Activated CD4-positive, alpha-beta T cell treated with anti-CD3 and anti-CD28 coated beads, Interleukin-2, amount 50 U/mL, for 4 hours (primary cell): ENCODE results near the gene STN1.
"Not testable (repeated sequence)": the region's sequence is repeated elsewhere in the genome, so short reads cannot be mapped to it uniquely, and the experiment has no call there.

Experiments used
- DNase-seq, 2 experiments: peaks; one replicate each; pipeline ENCODE4 v3.0.0-alpha.2; 2020

STN1 gene

GRCh38 chr10:103858360-103858759 lies 59.6 kb downstream of the STN1 start:
- no peak for DNase-seq

- no peak for DNase-seq
These were observed 61.2 kb downstream of the STN1 start for GRCh38 chr10:103856797-103857170.

- DNase-seq: no peak
These were observed 61.9 kb downstream of the STN1 start for GRCh38 chr10:103855852-103856796.

GRCh38 chr10:103855424-103855823 lies 62.6 kb downstream of the STN1 start, which contains the start of gene SH3PXD2A:
SH3PXD2A (minus strand) TSS chr10:103855576; CDS start chr10:103855266, 310 bp downstream.
- peak in 1 of 2 experiments; percentile 6 for DNase-seq

GRCh38 chr10:103854686-103855391 lies 63.1 kb downstream of the STN1 start:
- peak; percentile 6 to 18 for DNase-seq

GRCh38 chr10:103854265-103854685 lies 63.7 kb downstream of the STN1 start:
- no peak for DNase-seq

DNA sequence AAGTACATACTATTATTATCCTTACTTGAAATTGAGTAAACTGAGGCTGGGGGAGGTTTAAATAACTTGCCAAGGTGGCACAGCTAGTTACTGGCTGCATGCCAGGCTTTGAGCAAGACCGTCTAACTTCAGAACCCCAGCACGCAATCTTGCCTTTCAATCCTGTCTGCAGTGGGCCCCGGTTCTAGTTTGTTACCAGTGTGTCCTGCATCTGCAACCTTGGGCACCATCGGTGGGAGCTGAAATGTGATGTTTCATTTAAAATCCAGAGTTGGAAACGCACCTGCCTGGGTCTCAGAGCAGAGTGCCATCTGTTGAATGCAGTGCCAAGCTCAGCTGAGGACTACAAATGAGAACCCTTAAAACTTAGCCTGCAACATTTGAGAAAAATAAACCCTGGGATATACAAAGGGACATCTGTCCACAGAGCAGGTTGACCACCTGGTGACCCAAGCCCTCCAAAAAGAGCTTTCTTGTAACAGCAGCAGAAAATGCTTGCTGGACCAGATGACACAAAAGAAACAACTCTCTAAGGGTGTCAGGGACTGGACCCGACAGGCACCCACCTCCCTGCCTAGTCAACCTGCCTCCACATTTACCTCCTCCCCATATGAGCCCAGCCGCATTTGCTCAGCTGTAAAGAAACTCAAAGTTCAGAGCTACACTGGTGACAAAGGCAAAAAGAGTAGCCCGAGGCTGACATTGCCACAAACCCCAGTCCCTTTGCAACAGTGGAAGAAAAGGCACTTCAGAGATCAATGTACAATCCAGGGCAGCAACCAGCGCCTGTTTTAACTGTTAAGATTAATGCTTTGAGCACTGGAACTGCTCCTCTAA lies 64.3 kb downstream of the STN1 start:
- DNase-seq: no peak

DNA sequence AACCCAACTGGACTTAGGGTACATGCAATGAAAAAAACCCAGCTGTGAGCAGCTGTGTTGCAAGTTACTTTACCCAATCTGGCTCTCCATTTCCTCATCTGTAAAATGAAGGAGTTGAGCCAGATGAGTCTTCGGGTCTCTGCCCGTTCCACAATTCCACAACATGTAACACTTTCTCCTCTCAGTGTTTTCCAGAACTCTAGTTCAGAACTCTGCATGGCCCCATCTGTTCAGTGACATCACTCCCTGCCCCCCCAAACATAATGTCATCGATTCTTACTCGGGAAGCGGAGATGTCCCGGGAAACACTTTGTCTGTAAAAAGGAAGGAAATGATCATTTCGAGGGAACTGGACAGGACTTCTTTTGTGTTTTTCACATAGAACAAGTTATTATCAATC lies 65.1 kb downstream of the STN1 start:
- no peak for DNase-seq

DNA sequence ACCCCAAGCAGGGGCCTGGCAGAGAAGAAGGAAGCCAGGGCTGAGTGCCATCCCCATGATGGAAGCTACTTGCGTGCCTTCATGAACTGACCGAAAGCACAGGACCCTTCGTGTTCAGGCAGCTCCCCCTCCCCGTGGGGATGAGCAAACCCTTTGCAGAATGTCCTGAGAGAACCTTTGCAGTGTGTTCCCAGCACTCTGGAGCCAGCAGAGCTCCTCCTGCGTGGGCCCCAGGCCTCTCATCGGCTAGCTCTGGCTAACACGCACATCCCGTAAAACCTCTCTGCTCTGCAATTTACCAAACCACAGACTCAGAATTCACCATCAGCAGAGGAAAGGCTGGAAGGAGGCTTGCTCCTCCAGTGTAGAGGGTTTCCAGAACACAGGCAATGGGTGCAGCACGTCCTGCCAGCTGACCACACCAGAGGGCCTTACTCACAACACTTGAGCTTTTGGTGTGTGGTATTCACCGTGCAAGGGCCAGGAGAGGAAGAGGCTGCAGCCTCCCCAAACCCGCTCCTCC lies 65.7 kb downstream of the STN1 start:
- DNase-seq: no peak

- no peak for DNase-seq
These were observed 66.7 kb downstream of the STN1 start for GRCh38 chr10:103851261-103851660.

DNA sequence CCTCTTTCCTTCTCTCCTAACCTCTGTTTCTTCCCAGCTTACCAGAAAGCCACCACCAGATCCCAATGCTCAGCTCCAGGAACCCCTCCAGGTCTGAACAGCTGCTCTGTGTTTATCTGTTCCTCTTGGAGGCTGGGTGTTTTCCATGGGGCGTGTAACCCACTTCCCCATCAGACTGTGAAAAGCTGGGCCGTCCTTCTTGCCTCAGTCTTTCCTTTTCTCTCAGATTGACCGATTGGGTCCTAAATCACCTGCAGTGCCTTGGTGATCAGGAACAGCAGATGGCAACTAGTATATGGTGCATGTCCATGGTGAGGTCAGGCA lies 67.5 kb downstream of the STN1 start:
- DNase-seq: no peak

GRCh38 chr10:103849880-103850571 lies 68.0 kb downstream of the STN1 start:
- no peak for DNase-seq

- no peak for DNase-seq
These were observed 68.6 kb downstream of the STN1 start for GRCh38 chr10:103849212-103849877.

- DNase-seq: no peak
These were observed 70.0 kb downstream of the STN1 start for GRCh38 chr10:103847909-103848468.

DNA sequence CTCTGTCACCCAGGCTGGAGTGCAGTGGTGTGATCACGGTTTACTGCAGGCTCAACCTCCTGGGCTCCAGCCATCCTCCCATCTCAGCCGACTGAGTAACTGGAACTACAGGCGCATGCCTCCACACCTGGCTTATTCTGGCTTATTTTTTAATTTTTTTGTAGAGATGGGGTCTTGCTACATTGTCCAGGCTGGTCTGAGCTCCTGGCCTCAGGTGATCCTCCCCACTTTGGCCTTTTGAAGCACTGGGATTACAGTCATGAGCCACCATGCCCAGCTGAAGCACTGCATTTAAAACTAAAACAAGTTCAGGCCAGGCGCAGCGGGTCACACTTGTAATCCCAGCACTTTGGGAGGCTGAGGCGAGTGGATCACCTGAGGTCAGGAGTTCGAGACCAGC lies 70.6 kb downstream of the STN1 start:
- no peak for DNase-seq

DNA sequence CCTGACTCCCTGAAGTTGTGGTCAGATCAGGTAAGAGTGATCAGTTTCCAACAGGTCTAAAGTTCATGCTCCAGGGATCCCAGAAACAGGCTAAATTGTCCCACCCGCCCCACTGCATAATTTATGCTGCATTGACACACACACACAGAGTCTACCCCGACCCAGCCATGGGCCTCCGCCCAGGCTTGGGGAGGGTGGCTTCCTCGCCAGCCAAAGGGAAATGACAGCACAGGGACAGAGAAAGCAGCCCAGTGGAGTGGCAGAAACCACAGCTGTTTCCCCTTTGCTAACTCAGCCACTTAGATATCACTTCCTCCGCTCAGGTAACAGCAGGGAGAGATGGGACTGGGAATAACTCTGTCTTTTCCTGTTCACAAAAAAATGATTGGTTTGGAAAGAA lies 72.0 kb downstream of the STN1 start:
- DNase-seq: peak; percentile 12 to 17

DNA sequence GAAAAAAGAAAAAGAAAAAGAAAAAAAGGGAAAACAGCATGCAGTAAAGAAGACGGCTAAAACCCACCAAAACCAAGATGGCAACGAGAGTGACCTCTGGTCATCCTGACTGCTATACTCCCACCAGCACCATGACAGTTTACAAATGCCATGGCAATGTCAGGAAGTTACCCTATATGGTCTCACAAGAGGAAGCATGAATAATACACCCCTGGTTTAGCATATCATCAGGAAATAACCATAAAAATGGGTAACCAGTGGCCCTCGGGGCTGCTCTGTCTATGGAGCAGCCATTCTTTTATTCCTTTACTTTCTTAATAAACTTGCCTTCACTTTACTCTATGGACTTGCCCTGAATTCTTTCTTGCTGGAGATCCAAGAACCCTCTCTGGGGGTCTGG lies 72.6 kb downstream of the STN1 start:
- not testable (repeated sequence) for DNase-seq

- DNase-seq: no peak
These were observed 74.0 kb downstream of the STN1 start for GRCh38 chr10:103843854-103844570.

DNA sequence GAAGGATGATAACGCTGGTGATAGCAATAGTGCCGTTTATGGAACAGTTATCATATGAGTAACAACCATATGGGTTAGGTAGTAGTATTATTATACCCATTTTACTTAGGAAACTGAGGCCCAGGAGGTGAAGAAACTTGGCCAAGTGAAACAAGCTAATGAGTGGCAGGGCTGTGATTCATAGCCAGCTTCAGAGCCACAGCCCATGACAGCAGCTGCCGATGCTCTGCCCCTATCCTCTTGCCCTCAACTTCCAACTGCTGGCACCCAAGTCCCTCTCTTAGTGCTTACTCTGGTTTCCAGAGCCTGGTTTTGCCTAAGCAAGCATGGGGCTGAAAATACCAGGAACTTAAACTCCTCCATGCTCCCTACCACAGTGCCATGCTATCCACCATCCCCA lies 74.9 kb downstream of the STN1 start:
- no peak for DNase-seq

DNA sequence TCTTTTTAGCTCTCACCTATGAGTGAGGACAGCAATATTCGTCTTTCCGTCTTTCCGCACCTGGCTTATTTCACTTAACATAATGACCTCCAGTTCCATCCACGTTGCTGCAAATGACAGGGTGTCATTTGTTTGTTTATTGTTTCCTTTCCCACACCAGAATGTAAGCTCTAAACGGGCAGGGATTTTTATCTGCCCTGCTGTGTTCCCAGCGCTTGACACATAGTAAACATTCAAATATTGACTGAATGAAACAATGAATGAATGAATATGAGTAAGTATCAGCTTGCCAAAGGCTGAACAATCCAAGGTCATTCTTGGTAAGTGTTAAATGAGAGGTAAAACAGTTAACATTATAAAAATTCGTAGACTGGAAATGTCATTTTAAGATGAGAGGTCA lies 75.4 kb downstream of the STN1 start:
- no peak for DNase-seq

DNA sequence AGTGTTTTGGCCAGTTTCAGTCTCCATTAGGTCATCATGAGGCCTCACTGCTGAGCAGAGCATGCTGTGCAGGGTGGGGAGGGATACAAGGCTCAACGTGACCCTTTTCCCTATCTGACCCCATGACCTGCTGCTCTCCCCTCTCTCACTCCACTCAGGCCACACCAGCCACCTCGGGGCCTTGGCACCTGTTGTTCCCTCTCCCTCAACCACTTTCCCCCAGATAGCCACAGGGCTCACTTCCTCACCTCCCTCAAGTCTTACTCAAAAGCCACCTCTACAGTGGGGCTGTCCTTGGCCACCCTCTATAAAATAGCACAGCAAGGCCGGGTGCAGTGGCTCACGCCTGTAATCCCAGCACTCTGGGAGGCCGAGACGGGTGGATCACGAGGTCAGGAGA lies 76.5 kb downstream of the STN1 start:
- no peak for DNase-seq
